Effector memory CD8-positive, alpha-beta T cell (primary cell): ENCODE results near the gene UBAP2L.
A peak's percentile ranks its signal among the peaks of the same experiment; 100 is the strongest.

ENCODE experiments used
- ATAC-seq: fragments of 150-1000 bp; cut with Tn5 transposase; replicated peaks from 2 replicates; pipeline ENCODE4 v1.10.0; 2021; ENCODE audit warnings: mild to moderate bottlenecking, moderate library complexity
- DNase-seq, 3 experiments: peaks; one replicate each; pipeline ENCODE4 v3.0.0; 2021
- H3K27ac Mint-ChIP-seq, 2 donors: one replicate each; pipeline ENCODE4 v1.8.0; 2022; ENCODE audit warnings: mild to moderate bottlenecking in 2 of 2, mixed read lengths in 2 of 2, moderate library complexity in 2 of 2
- H3K27me3 Mint-ChIP-seq, 2 donors: one replicate each; pipeline ENCODE4 v1.8.0; 2022; ENCODE audit warnings: mixed read lengths in 2 of 2
- H3K36me3 Mint-ChIP-seq: one replicate; pipeline ENCODE4 v1.8.0; 2022; ENCODE audit warnings: mild to moderate bottlenecking, moderate library complexity, mixed read lengths; ENCODE audit not compliant: insufficient read depth
- H3K4me1 Mint-ChIP-seq, 2 donors: one replicate each; pipeline ENCODE4 v1.8.0; 2022; ENCODE audit warnings: low read depth in 2 of 2, mixed read lengths in 2 of 2
- H3K4me3 Mint-ChIP-seq, 2 donors: one replicate each; pipeline ENCODE4 v1.8.0; 2022; ENCODE audit warnings: mild to moderate bottlenecking in 2 of 2, mixed read lengths in 2 of 2, moderate library complexity in 2 of 2
- H3K9me3 Mint-ChIP-seq, 2 donors: one replicate each; pipeline ENCODE4 v1.8.0; 2022; ENCODE audit warnings: mixed read lengths in 2 of 2

The UBAP2L gene

DNA sequence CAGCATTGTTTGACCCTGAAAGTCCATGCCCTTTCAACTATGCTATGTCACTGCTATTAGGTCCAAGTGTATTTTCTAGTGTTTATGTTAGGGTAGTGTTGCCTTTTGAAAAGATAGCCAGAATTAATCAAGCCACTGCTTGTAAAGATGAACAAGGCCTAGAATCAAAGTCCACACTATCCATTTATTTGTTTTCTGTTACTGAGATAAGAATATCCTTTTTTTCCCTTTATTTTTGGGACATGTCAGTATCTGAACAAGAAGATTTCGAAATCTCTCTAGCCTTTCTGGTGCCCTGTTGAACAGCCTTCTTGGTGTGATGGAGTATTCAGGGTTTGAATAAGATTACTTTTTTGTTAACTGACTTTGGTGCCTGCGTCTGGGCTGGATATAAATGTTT, 16.7 kb downstream of the UBAP2L start:
- Mint-ChIP-seq H3K27ac (no peak overlapping the region), H3K4me3 (no peak overlapping the region), H3K36me3 (peaks cover 90% of the 10 kb centered on the region), H3K4me1 (peaks cover 8 to 36% of the 10 kb centered on the region in 2 donors), H3K27me3 (no peaks in the 10 kb centered on the region), H3K9me3 (no peaks in the 10 kb centered on the region)
- no peak for DNase-seq
- no peak for ATAC-seq

DNA sequence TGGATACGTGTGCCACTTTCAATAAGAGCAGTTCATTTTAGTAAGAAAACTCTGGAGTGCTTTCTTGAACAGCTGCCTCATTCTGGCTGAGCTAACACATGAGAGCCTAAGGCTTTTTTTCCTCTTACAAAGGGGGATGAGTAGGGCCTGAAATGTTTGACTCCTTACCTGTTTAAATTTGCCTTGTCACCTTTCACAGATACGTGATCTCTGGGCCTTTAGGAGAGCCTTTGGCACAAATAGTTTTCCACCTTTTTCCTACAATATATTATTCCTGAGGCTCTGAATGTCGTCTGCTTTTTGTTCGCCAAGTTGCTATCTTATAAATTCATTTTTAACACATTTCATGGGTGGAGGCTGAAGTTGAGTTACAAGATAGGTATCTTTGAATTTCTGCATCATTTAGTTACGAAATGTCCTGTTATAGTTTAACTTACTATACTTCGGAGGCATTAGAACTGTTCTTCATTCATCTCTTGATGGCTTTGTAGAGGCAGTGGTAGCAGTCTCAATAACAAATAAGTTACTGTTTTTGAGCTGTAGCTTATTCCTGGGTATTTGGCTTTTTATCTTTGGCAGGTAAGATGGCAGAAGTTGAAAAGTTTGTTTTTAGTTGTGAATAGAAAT, 17.2 kb downstream of the UBAP2L start:
- no peaks in the 10 kb centered on the region for H3K27me3 Mint-ChIP-seq
- no peaks in the 10 kb centered on the region for H3K9me3 Mint-ChIP-seq
- no peak overlapping the region for H3K27ac Mint-ChIP-seq
- H3K4me1 Mint-ChIP-seq = peaks cover 8 to 36% of the 10 kb centered on the region in 2 donors
- H3K36me3 Mint-ChIP-seq = peaks cover 90% of the 10 kb centered on the region
- no peak for DNase-seq
- no peak overlapping the region for H3K4me3 Mint-ChIP-seq
- no peak for ATAC-seq

DNA sequence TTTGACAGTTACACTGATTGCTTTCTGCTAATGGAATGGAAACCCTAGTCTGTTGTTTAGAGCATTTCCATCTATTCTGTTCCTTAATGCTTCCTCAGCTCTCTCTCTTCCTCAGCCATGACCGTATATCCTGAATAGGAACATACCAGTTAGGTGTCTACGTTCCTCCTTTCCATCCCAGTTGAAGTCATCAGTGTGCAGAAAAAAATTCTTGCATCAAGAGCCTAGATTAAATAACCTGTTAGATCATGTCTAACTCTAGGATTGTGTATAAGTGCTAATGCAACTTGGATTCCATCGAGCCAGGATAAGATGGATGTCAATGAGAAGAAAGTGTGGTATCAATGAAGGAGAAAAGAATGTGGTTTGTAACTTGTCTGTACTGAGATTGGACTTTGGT, 18.7 kb downstream of the UBAP2L start:
- Mint-ChIP-seq H3K4me3 (no peak overlapping the region), H3K27ac (peak overlapping the region; percentile 3 to 6), H3K9me3 (no peaks in the 10 kb centered on the region), H3K36me3 (peaks cover 93% of the 10 kb centered on the region), H3K27me3 (no peaks in the 10 kb centered on the region), H3K4me1 (peaks cover 8 to 32% of the 10 kb centered on the region in 2 donors)
- ATAC-seq (no peak), DNase-seq (no peak)

DNA sequence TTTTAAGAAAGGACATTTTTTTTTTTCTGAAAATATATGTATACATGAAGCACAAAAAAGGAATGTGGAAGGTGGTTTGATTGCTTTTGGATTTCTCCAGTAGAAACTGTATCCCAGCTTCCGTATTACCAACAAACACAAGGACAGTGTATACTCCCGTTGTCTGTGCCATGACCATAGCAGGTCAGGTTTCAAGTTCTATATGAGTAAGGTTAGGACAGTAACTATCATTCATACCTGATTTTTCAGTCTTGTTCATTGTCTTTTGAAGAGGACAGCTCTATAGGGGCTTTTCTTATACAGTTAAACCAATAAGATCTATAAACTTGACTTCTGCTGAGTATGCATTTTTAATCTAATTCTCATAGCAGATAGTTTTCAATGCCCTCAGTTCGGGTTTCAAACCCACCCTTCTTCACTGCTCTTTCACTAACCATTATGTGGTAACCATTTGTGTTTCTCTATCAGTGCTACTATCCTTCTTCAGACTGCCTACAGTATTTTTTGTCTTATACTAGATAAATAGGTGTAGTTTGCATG, 19.6 kb downstream of the UBAP2L start:
- Mint-ChIP-seq H3K9me3 (no peaks in the 10 kb centered on the region), H3K27me3 (no peaks in the 10 kb centered on the region), H3K27ac (no peak overlapping the region), H3K4me3 (no peak overlapping the region), H3K4me1 (peaks cover 8 to 27% of the 10 kb centered on the region in 2 donors), H3K36me3 (peaks cover 93% of the 10 kb centered on the region)
- DNase-seq (no peak), ATAC-seq (no peak)

DNA sequence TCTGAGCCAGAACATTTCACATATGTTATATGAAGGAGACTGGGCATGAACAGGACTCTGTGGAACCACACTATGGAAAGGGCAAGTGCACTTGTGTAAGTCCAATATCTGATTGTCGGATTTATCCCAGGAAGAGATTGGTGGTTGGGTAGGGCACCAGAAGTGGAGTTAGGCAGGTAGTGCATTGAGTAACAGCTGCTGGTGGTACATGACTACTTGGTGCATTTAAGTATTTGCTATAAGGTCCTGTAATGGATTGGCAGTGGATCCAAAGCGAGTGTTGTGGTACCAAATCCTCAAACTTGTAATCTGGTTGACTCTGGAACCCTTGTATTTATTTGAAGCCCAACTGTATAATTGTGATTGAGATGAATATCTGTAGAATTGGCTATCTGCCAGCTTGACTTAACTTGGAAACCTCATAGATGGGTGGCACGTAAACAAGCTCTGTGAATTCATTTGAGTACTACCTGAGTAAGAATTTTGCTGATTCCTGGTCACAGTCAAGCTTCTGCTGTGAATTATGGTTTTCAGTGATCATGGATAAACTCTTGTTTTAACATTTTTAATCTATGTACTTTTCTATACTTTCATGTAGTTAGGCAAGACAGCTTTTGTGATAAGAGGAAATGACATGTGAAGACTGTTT, 21.1 kb downstream of the UBAP2L start:
- ATAC-seq (no peak), DNase-seq (no peak)
- peak overlapping the region in 1 of 2 donors; percentile 69 for H3K27ac Mint-ChIP-seq
- H3K4me3 Mint-ChIP-seq = no peak overlapping the region
- peaks cover 8 to 26% of the 10 kb centered on the region in 2 donors for H3K4me1 Mint-ChIP-seq
- peaks cover 94% of the 10 kb centered on the region for H3K36me3 Mint-ChIP-seq
- no peaks in the 10 kb centered on the region for H3K9me3 Mint-ChIP-seq
- no peaks in the 10 kb centered on the region for H3K27me3 Mint-ChIP-seq

DNA sequence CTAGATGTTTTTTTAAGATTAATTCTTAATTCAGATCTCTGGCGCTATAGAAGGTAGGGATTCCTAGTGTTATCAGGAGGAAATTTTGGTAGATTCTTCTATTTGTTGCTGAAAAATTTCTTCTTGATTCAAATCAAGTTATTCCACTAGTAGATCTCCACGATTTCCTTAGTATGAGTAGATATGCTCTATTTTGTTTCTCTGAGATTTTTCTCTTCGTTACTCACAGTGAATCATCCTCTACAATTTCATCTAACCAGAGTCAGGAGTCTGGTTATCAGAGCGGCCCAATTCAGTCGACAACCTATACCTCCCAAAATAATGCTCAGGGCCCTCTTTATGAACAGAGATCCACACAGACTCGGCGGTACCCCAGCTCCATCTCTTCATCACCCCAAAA, 32.9 kb downstream of the UBAP2L start:
- no peaks in the 10 kb centered on the region for H3K9me3 Mint-ChIP-seq
- peaks cover 92% of the 10 kb centered on the region for H3K36me3 Mint-ChIP-seq
- H3K27me3 Mint-ChIP-seq = no peaks in the 10 kb centered on the region

DNA sequence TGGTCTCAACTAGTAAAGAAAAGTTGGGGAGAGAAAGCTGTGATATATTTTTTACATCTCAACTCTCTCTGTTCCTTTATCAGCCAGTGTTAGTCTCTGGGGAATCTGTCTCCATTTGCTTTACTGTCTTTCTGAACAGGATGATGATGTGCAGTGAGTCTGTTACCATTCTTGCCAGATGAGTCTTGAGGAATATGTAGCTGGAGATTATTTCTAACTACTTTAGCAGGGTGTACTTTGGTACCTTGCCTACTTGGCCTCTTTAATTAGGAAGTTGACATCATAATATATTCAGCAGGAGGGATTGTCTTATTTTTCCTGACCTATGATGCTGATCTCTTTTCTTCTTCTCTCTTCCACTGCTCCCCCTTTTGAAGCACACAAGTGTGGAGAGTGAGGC, 35.9 kb downstream of the UBAP2L start:
- H3K4me3 Mint-ChIP-seq = no peak overlapping the region
- no peak for DNase-seq
- H3K9me3 Mint-ChIP-seq = no peaks in the 10 kb centered on the region
- no peak for ATAC-seq
- H3K27me3 Mint-ChIP-seq = no peaks in the 10 kb centered on the region
- H3K4me1 Mint-ChIP-seq = peaks cover 0 to 1% of the 10 kb centered on the region in 2 donors
- peak overlapping the region in 1 of 2 donors; percentile 10 for H3K27ac Mint-ChIP-seq
- H3K36me3 Mint-ChIP-seq = peaks cover 90% of the 10 kb centered on the region

More for the DNA sequence above, 32.9 kb downstream of the UBAP2L start:
- peak overlapping the region in 1 of 2 donors; percentile 49 for H3K27ac Mint-ChIP-seq
- no peak for DNase-seq
- no peak for ATAC-seq
- no peaks in the 10 kb centered on the region for H3K4me1 Mint-ChIP-seq
- H3K4me3 Mint-ChIP-seq = no peak overlapping the region

DNA sequence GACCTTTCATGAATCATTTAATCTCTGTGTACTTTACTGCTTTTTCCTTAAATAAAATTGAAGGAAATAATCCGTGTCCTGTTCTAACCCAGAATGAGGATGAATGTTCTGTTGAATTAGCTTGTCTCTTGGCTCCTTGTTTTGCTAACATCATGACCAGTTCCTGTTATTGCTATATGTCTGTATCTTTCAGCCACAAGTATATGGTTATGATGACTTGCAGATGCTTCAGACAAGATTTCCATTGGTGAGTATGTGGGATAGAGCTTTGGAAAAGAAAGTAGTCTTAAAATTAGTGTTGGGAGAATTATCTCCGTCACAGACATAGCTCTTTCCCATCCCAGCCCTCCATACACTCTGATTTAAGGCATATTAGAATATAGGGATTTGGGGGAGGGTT, 38.0 kb downstream of the UBAP2L start:
- peak overlapping the region in 1 of 2 donors; percentile 23 for H3K27ac Mint-ChIP-seq
- peaks cover 82% of the 10 kb centered on the region for H3K36me3 Mint-ChIP-seq
- no peak overlapping the region for H3K4me3 Mint-ChIP-seq
- no peak for DNase-seq
- no peaks in the 10 kb centered on the region for H3K9me3 Mint-ChIP-seq
- ATAC-seq = no peak
- H3K4me1 Mint-ChIP-seq = peaks cover 0 to 4% of the 10 kb centered on the region in 2 donors
- H3K27me3 Mint-ChIP-seq = no peaks in the 10 kb centered on the region

DNA sequence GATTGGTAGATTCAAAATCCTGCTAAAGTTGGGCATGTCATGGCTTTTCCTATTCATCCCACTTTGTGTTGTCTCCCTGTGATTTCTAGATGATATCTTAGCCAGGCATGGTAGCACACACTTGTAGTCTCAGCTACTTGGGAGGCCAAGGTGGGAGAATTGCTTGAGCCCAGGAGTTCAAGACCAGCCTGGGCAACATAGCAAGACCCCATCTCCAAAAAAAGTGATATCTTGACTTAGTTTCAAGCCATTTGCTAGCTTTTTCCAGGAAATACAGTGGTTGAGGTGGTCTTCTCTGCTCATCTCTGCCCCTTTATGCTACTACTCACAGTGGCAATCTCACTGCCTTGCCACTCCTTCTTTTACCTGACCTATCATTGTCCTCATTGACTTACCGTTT, 39.4 kb downstream of the UBAP2L start:
- Mint-ChIP-seq H3K36me3 (peaks cover 69% of the 10 kb centered on the region), H3K4me1 (peaks cover 5 to 8% of the 10 kb centered on the region in 2 donors), H3K27me3 (no peaks in the 10 kb centered on the region), H3K4me3 (no peak overlapping the region), H3K27ac (peak overlapping the region in 1 of 2 donors; percentile 83), H3K9me3 (no peaks in the 10 kb centered on the region)
- no peak for DNase-seq
- ATAC-seq = no peak

DNA sequence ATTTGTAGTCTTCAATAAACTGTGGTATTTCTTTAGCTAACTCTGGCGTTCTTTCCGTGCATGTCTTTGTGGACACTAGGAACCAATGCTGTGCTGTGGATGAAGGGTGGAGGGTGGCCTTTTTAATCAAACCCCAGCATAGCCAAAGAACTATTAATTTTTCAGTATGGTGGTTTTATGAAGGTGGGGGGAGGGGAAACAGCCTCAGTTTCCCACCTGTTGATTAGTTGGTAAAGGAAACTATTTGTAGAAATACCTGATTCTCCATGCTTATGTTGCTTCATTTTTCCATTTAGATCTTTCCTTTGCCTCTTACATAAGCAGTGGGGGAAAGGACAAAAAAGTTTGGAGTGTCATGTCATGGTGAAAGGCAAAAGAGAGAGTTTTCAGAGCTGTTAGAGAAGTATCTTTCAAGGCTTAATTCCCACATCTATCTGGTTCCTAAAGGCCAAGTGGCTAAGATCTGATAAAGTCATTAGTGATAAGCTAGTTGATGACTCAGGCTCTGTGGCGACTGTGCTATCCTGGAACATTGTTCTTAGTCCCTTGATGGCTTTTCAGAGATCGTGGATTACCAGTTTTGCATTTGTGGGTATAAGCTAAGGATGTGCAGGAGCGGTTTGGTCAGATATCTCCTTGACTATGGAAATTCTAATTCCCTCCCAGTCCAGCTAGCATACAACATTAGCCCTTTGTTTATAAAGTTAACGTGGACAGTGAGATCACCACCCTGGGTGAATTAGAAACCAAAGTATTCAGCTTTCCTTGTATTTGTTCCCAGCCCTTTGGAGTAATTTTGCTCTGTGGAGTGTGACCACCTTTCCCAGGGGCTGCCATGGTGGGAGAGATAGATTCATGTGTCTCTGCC, 42.9 kb downstream of the UBAP2L start:
- H3K27me3 Mint-ChIP-seq = no peaks in the 10 kb centered on the region
- peaks cover 8 to 10% of the 10 kb centered on the region in 2 donors for H3K4me1 Mint-ChIP-seq
- no peak for DNase-seq
- peaks cover 54% of the 10 kb centered on the region for H3K36me3 Mint-ChIP-seq
- peak overlapping the region; percentile 44 to 54 for H3K27ac Mint-ChIP-seq
- no peak overlapping the region for H3K4me3 Mint-ChIP-seq
- ATAC-seq = no peak
- no peaks in the 10 kb centered on the region for H3K9me3 Mint-ChIP-seq

DNA sequence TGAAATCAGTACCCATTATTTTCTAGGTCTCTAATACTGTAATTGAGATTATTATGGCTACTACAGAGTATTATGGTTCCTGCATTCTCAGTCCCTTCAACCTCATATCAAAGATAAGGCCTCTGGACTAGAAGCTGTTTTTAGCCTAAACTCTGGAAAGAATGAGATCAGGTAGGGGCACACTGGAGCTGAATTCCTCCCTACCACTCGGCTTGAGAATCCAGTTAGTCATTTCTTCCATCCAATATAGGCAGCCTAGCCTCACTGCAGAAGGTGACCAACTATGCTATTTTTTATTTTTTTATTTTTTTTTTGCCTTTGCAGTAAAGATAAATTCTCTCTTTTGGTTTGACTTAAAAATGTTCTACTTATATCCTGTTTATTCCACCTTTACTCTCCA, 43.7 kb downstream of the UBAP2L start:
- no peaks in the 10 kb centered on the region for H3K9me3 Mint-ChIP-seq
- no peak overlapping the region for H3K4me3 Mint-ChIP-seq
- H3K4me1 Mint-ChIP-seq = peaks cover 8 to 10% of the 10 kb centered on the region in 2 donors
- H3K27me3 Mint-ChIP-seq = no peaks in the 10 kb centered on the region
- DNase-seq (no peak), ATAC-seq (no peak)
- peak overlapping the region; percentile 44 to 54 for H3K27ac Mint-ChIP-seq
- peaks cover 52% of the 10 kb centered on the region for H3K36me3 Mint-ChIP-seq

DNA sequence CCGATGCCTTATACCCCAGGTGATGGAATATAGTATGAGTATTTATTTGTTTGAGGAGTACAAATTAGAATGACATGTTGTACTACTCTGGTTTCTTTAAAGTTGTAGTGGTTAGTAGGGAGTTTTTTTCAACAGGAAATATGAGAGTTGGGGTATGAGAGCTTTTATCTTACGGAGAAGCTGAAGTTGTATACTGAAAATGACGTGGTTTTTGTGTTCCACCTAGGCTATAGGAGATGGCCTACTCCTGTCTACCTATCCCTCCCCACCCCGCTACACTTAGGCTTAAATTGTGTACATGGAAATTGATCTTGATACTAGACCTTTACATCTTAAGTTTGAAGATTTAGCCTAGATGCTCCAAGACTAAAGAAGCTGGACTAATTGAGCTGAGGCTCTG, 44.8 kb downstream of the UBAP2L start:
- ATAC-seq (peak; percentile 88), DNase-seq (no peak)
- Mint-ChIP-seq H3K4me3 (no peak overlapping the region), H3K27ac (peak overlapping the region; percentile 0 to 44), H3K4me1 (peaks cover 8 to 10% of the 10 kb centered on the region in 2 donors), H3K36me3 (peaks cover 43% of the 10 kb centered on the region), H3K9me3 (no peaks in the 10 kb centered on the region), H3K27me3 (no peaks in the 10 kb centered on the region)

DNA sequence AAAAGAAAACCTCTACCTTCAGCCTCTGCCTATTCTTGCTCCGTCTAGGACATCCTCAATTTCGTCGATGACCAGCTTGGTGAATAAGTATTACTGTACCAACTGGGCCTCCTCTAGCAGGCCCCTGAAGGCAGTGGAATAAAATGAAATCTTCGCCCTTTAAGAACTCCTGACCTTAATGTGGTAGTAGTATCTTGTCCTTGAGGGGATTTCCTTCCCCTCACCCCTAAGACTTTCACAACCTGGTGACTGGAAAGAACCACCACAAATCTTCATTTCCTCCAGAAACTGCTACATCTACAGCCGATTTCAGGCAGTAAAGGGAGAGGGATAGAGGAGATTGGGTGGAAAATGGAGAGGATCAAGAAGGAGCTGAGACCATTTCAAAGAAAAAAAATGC, 50.1 kb downstream of the UBAP2L start:
- H3K9me3 Mint-ChIP-seq = no peaks in the 10 kb centered on the region
- H3K4me3 Mint-ChIP-seq = peak overlapping the region; percentile 98 to 99
- DNase-seq (no peak), ATAC-seq (no peak)
- peaks cover 16 to 25% of the 10 kb centered on the region in 2 donors for H3K4me1 Mint-ChIP-seq
- H3K36me3 Mint-ChIP-seq = peaks cover 45% of the 10 kb centered on the region
- H3K27me3 Mint-ChIP-seq = no peaks in the 10 kb centered on the region
- peak overlapping the region; percentile 98 to 100 for H3K27ac Mint-ChIP-seq
